HCT116 (cell line): ENCODE measurements around the gene TNFSF10. TPM values are rescaled to one million over a fixed set of nuclear protein-coding genes. Genes with fewer than 3 reads are reported as not detected.

Experiments
- ATAC-seq: fragments of 200-7000 bp; cut with Tn5 transposase; 2 replicates; pipeline ENCODE4 v1.9.1; 2020; ENCODE audit warnings: mild to moderate bottlenecking, moderate library complexity
- BruUV-seq: library from RNA; stranded (reverse); fragments of 400-500 nt; replicated peaks from 2 replicates; lab custom pipeline; 2021; lab: Mats Ljungman, UMichigan
- CTCF ChIA-PET: fragments of 300-600 bp; sonication (Branson Sonifier 250); formaldehyde crosslinking; loops from one replicate; lab custom pipeline; 2021; ENCODE audit warnings: antibody characterized with exemption; lab: Charles Lee
- POLR2A ChIA-PET: fragments of 300-600, 350-600 bp; sonication (Branson Sonifier 250); formaldehyde crosslinking; loops from one replicate; lab custom pipeline; 2021; ENCODE audit warnings: antibody characterized with exemption; lab: Charles Lee
- RAD21 ChIA-PET, 2 experiments: fragments of 300-600 bp; sonication (Branson Sonifier 250); formaldehyde crosslinking; loops; one replicate each; lab custom pipeline; 2023; ENCODE audit warnings: low total read pairs in 2 of 2; ENCODE audit not compliant: uncharacterized antibody in 2 of 2, unreplicated experiment in 2 of 2, low non-redundant PET in 1 of 2; lab: Charles Lee
- DNase-seq: peaks from one replicate; pipeline ENCODE4 v3.0.0-alpha.2; 2010; ENCODE audit warnings: low read depth, low spot score
- H2AFZ ChIP-seq: fragments of 200-600 bp; shearing (Covaris generic), sonication (generic); 2 replicates; pipeline ENCODE4 v1.6.1; 2017; ENCODE audit warnings: low read depth, mixed run types, mixed read lengths, antibody characterized with exemption, low read length; ENCODE audit not compliant: poor library complexity, severe bottlenecking
- H3K27ac ChIP-seq: 2 replicates; pipeline ENCODE4 v1.5.1; 2012; ENCODE audit warnings: low read depth, low read length
- H3K27me3 ChIP-seq: fragments of 200-600 bp; sonication (generic); 2 replicates; pipeline ENCODE4 v1.6.1; 2016; ENCODE audit warnings: mixed run types, low read length, mixed read lengths; ENCODE audit not compliant: insufficient read depth
- H3K36me3 ChIP-seq, 2 experiments: fragments of 200-500 bp in 1 of 2; fragments of 200-600 bp in 1 of 2; sonication (Bioruptor generic) in 1 of 2; sonication (generic) in 1 of 2; 2 replicates each; pipeline versions ENCODE4 v1.5.1 to v1.6.1; 2014 to 2016; ENCODE audit warnings: low read length in 2 of 2, inconsistent platforms in 1 of 2, mixed read lengths in 1 of 2, mixed run types in 1 of 2; ENCODE audit not compliant: insufficient read depth in 2 of 2, control insufficient read depth in 1 of 2
- H3K4me1 ChIP-seq, 2 experiments: fragments of 200-600 bp in 1 of 2; sonication (generic) in 1 of 2; 2 replicates each; pipeline versions ENCODE4 v1.5.1 to v1.6.1; 2012 to 2017; ENCODE audit warnings: low read length in 2 of 2, inconsistent platforms in 1 of 2, mild to moderate bottlenecking in 1 of 2, mixed read lengths in 1 of 2, mixed run types in 1 of 2, moderate library complexity in 1 of 2; ENCODE audit not compliant: insufficient read depth in 2 of 2, control insufficient read depth in 1 of 2
- H3K4me2 ChIP-seq: fragments of 200-600 bp; sonication (generic); 2 replicates; pipeline ENCODE4 v1.6.1; 2017; ENCODE audit warnings: mixed run types, low read length, mixed read lengths
- H3K4me3 ChIP-seq, 2 experiments: fragments of 200-600 bp in 1 of 2; sonication (generic) in 1 of 2; replicated peaks in 1 of 2; 2 replicates each; pipeline ENCODE4 v1.5.1; 2011 to 2016; ENCODE audit warnings: low read length in 2 of 2, control low read depth in 1 of 2, low read depth in 1 of 2, mild to moderate bottlenecking in 1 of 2, mixed read lengths in 1 of 2, mixed run types in 1 of 2
- H3K79me2 ChIP-seq: fragments of 200-600 bp; sonication (generic); 2 replicates; pipeline ENCODE4 v1.6.1; 2017; ENCODE audit warnings: mild to moderate bottlenecking, mixed run types, low read length, moderate library complexity, mixed read lengths; ENCODE audit not compliant: insufficient read depth
- H3K9ac ChIP-seq: fragments of 200-600 bp; sonication (generic); 2 replicates; pipeline ENCODE4 v1.6.1; 2016; ENCODE audit warnings: low read length, mixed read lengths
- H3K9me2 ChIP-seq: fragments of 200-600 bp; sonication (generic), shearing (Covaris generic); 2 replicates; pipeline ENCODE4 v1.6.1; 2017; ENCODE audit warnings: mixed run types, mild to moderate bottlenecking, moderate library complexity; ENCODE audit not compliant: insufficient read depth
- H3K9me3 ChIP-seq, 2 experiments: fragments of 200-500 bp in 1 of 2; fragments of 200-600 bp in 1 of 2; sonication (Bioruptor generic) in 1 of 2; sonication (generic) in 1 of 2; 2 replicates each; pipeline ENCODE4 v1.6.1; 2014 to 2017; ENCODE audit warnings: low read length in 2 of 2, mixed read lengths in 2 of 2, inconsistent platforms in 1 of 2, low read depth in 1 of 2, mild to moderate bottlenecking in 1 of 2, mixed run types in 1 of 2, moderate library complexity in 1 of 2; ENCODE audit not compliant: control insufficient read depth in 1 of 2, insufficient read depth in 1 of 2
- H4K20me1 ChIP-seq: fragments of 200-600 bp; sonication (generic), shearing (Covaris generic); 2 replicates; pipeline ENCODE4 v1.6.1; 2017; ENCODE audit warnings: mixed run types, mild to moderate bottlenecking, moderate library complexity; ENCODE audit not compliant: insufficient read depth
- CBX3 ChIP-seq: IDR thresholded peaks from 2 replicates; pipeline ENCODE4 v1.6.1; 2012; ENCODE audit warnings: low read depth
- CEBPB ChIP-seq: IDR thresholded peaks from 2 replicates; pipeline ENCODE4 v1.6.1; 2012; ENCODE audit warnings: low read depth
- EGR1 ChIP-seq: IDR thresholded peaks from 2 replicates; pipeline ENCODE4 v1.6.1; 2012; ENCODE audit warnings: low read depth
- ELF1 ChIP-seq: IDR thresholded peaks from 2 replicates; pipeline ENCODE4 v1.6.1; 2012; ENCODE audit warnings: low read depth, borderline replicate concordance
- FOSL1 ChIP-seq: IDR thresholded peaks from 2 replicates; pipeline ENCODE4 v1.6.1; 2012; ENCODE audit warnings: low read depth
- JUND ChIP-seq: IDR thresholded peaks from 2 replicates; pipeline ENCODE4 v1.6.1; 2012
- POLR2AphosphoS5 ChIP-seq: IDR thresholded peaks from 2 replicates; pipeline ENCODE4 v1.6.1; 2011; ENCODE audit warnings: mild to moderate bottlenecking, low read depth, low read length, moderate library complexity
- SP1 ChIP-seq: IDR thresholded peaks from 2 replicates; pipeline ENCODE4 v1.6.1; 2012; ENCODE audit warnings: low read depth
- TCF7L2 ChIP-seq: IDR thresholded peaks from 2 replicates; pipeline ENCODE4 v1.7.0; 2011; ENCODE audit warnings: borderline replicate concordance, inconsistent platforms; ENCODE audit not compliant: insufficient read depth, insufficient read length; ENCODE audit errors: extremely low read depth
- intact Hi-C: fragments of 100-400 bp; cut with micrococcal nuclease; formaldehyde crosslinking; loops from 2 replicates; pipeline ENCODE4 v1.10.0; 2022
- total RNA-seq: library from RNA; stranded (reverse); gene quantifications from one replicate; pipeline ENCODE4 v1.2.1, GENCODE V29; 2021; ENCODE audit not compliant: unreplicated experiment
- TF ChIP-seq, protein P1 (sequence below): IDR thresholded peaks from 2 replicates; pipeline ENCODE4 v1.6.1; 2012
- TF ChIP-seq, protein P2 (sequence below): IDR thresholded peaks from 2 replicates; pipeline ENCODE4 v1.6.1; 2012; ENCODE audit warnings: low read depth

Gene TNFSF10
- total RNA-seq, 1 experiment from 2014 or later: 0.20 TPM

DNA sequence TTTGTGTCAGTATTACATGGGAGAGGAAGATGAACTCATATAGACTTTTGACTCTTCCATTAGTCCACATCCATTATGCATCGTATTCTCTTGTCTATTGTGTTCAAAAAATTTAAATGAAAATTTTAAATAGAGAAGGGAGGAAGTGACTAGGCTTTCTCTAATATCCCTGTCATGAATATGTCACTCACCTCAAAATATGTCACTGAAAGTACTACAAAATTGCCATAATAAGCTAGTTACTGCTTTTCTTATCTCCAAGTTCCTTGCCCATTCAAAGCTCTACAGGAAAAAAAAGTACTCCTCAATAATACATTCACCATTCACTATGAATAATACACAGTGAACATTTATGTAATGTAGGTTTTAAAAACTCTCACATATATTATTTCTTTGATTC lies 52.6 kb downstream of the TNFSF10 start (continued):
- no peak for TF ChIP-seq TCF7L2

DNA sequence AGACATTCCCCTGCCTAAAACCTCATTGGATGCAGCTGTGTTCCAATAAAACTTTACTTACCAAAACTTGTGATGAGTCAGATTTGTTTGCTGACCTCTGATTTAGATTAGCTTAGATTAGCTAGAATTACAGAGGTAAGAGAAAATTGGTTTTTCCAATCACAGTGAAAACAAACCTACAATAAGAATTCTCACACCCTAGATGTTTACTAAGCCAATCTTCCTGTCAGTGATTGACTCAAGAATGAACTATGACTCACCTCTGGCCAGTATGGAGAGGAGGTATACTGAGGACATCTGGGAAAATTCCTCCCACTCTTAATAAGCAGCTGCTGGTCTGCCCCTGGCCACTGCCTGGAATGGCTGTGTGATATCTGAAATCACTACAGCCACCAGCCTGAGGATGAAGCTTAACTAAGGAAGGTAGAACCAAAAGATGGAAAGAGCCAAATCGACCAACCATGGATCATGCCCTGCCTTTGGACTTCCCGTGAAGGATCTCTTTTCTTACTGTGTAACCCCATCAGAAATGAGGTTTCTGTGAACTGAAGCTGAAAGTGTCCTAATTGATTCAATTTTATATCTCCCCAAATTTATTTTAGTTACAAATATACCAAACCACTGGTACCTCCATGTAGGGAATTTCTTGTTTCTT lies 55.9 kb downstream of the TNFSF10 start:
- no peaks in the 10 kb centered on the region for H3K27me3 ChIP-seq
- peak; percentile 87 for TF ChIP-seq CBX3
- peak; percentile 77 for TF ChIP-seq SP1
- TF ChIP-seq FOSL1: peak; percentile 87
- no peak; the same call in 1 of the 2 replicates for TF ChIP-seq ELF1
- TF ChIP-seq, protein P1, sequence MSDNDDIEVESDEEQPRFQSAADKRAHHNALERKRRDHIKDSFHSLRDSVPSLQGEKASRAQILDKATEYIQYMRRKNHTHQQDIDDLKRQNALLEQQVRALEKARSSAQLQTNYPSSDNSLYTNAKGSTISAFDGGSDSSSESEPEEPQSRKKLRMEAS: peak; percentile 12; the same call in 1 of the 2 replicates
- peak; percentile 24; the same call in 1 of the 2 replicates for TF ChIP-seq EGR1
- TF ChIP-seq JUND: peak; percentile 87
- TF ChIP-seq CEBPB: peak; percentile 53
- TF ChIP-seq, protein P2, sequence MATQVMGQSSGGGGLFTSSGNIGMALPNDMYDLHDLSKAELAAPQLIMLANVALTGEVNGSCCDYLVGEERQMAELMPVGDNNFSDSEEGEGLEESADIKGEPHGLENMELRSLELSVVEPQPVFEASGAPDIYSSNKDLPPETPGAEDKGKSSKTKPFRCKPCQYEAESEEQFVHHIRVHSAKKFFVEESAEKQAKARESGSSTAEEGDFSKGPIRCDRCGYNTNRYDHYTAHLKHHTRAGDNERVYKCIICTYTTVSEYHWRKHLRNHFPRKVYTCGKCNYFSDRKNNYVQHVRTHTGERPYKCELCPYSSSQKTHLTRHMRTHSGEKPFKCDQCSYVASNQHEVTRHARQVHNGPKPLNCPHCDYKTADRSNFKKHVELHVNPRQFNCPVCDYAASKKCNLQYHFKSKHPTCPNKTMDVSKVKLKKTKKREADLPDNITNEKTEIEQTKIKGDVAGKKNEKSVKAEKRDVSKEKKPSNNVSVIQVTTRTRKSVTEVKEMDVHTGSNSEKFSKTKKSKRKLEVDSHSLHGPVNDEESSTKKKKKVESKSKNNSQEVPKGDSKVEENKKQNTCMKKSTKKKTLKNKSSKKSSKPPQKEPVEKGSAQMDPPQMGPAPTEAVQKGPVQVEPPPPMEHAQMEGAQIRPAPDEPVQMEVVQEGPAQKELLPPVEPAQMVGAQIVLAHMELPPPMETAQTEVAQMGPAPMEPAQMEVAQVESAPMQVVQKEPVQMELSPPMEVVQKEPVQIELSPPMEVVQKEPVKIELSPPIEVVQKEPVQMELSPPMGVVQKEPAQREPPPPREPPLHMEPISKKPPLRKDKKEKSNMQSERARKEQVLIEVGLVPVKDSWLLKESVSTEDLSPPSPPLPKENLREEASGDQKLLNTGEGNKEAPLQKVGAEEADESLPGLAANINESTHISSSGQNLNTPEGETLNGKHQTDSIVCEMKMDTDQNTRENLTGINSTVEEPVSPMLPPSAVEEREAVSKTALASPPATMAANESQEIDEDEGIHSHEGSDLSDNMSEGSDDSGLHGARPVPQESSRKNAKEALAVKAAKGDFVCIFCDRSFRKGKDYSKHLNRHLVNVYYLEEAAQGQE: no peak
- peak; percentile 31 for TF ChIP-seq POLR2AphosphoS5
- TF ChIP-seq, all 23 proteins: peak for 8
- ATAC-seq (peak; percentile 82), DNase-seq (peak; percentile 42)
- Histone ChIP-seq H3K36me3 (no peaks in the 10 kb centered on the region), H4K20me1 (no peaks in the 10 kb centered on the region), H3K4me2 (peak overlapping the region; percentile 75), H3K4me1 (peaks cover 27 to 32% of the 10 kb centered on the region in 2 experiments), H3K79me2 (no peaks in the 10 kb centered on the region), H3K9me2 (no peaks in the 10 kb centered on the region), H3K9ac (peak overlapping the region; percentile 3; the same call in 1 of the 2 replicates), H3K9me3 (no peaks in the 10 kb centered on the region; a peak in 1 of 4 replicates), H3K27ac (peak overlapping the region; percentile 60), H2AFZ (peak overlapping the region; percentile 96), H3K4me3 (peak overlapping the region; percentile 11 to 46)
- ChIA-PET RAD21 (interaction anchor here in 1 of 2 experiments (0.6 kb wide), 1 partner anchor 135 kb away, joined by 3 read pairs; no protein-coding TSS in a partner anchor), CTCF (interaction anchor here (1.2 to 2.0 kb wide), 2 partner anchors 9 to 10 kb away, joined by 3 to 15 read pairs; no protein-coding TSS in a partner anchor), POLR2A (interaction anchor here (0.6 to 1.5 kb wide), 2 partner anchors 10 to 192 kb away, joined by 3 to 6 read pairs; no protein-coding TSS in a partner anchor)
- no TSS peak for BruUV-seq
- intact Hi-C loops: no loop called here
